ENCODE measurements around the gene BCAN. TPM values are rescaled to one million over a fixed set of nuclear protein-coding genes. Genes with fewer than 3 reads are reported as not detected.
A peak's percentile ranks its signal among the peaks of the same experiment; 100 is the strongest.
"Not testable (repeated sequence)": the region's sequence is repeated elsewhere in the genome, so short reads cannot be mapped to it uniquely, and the experiment has no call there.

The BCAN gene
- total RNA-seq, 1 donor from 2014 or later = 2.0 TPM

DNA sequence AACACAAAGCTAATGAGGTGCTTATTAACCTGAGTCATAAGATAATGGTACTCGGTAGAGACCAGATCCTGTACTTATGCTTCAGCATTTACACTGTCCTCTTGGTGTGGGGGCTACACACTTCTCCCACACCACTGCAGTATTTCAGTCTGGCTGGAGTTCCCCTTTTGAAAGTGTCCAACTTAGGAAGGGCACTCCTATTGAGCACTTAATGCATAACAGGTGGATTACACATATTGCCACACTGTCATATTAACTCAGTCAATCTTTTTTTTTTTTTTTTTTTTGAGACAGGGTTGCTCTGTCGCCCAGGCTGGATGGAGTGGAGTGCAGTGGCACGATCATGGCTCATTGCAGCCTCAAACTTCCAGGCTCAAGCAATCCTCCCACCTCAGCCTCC, 42.1 kb upstream of the BCAN start:
- Histone ChIP-seq H3K27me3 (no peaks in the 10 kb centered on the region), H3K4me1 (peaks cover 21% of the 10 kb centered on the region), H3K27ac (no peak overlapping the region), H3K9me3 (no peaks in the 10 kb centered on the region), H3K4me3 (no peak overlapping the region), H3K36me3 (peaks cover 0 to 29% of the 10 kb centered on the region in 2 donors)
- no peak for DNase-seq (ENCODE audit: extremely low spot score in 2 of 2)
- intact Hi-C loops (cut with DNase I) = no loop called here
- TF ChIP-seq POLR2AphosphoS5 (IDR thresholded peaks at IDR 0.05; ENCODE audit: insufficient read depth in 1 of 2, low read depth in 1 of 2) = no peak
- TF ChIP-seq, protein P1, sequence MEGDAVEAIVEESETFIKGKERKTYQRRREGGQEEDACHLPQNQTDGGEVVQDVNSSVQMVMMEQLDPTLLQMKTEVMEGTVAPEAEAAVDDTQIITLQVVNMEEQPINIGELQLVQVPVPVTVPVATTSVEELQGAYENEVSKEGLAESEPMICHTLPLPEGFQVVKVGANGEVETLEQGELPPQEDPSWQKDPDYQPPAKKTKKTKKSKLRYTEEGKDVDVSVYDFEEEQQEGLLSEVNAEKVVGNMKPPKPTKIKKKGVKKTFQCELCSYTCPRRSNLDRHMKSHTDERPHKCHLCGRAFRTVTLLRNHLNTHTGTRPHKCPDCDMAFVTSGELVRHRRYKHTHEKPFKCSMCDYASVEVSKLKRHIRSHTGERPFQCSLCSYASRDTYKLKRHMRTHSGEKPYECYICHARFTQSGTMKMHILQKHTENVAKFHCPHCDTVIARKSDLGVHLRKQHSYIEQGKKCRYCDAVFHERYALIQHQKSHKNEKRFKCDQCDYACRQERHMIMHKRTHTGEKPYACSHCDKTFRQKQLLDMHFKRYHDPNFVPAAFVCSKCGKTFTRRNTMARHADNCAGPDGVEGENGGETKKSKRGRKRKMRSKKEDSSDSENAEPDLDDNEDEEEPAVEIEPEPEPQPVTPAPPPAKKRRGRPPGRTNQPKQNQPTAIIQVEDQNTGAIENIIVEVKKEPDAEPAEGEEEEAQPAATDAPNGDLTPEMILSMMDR (IDR thresholded peaks at IDR 0.05) = no peak

DNA sequence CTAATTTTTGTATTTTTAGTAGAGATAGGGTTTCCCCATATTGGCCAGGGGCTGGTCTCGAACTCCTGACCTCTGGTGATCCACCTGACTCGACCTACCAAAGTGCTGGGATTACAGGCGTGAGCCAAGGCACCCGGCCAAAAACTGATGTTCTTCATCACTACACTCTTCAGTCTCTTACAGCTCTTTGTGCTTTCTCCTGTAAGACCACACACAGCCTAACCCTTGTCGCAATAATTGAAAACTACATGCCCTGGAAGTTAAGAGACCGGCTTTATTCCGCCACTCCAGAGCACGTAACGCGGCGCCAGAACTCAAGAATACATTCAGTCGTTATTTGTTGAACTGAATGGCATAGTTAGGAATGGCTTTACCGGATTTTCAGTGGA, 41.2 kb upstream of the BCAN start:
- peaks cover 21% of the 10 kb centered on the region for H3K4me1 ChIP-seq
- H3K27ac ChIP-seq = peak overlapping the region; percentile 47
- no peaks in the 10 kb centered on the region for H3K27me3 ChIP-seq
- DNase-seq (ENCODE audit: extremely low spot score in 2 of 2) = no peak
- H3K4me3 ChIP-seq = peak overlapping the region; percentile 67 to 78
- H3K36me3 ChIP-seq = peaks cover 0 to 24% of the 10 kb centered on the region in 2 donors
- H3K9me3 ChIP-seq = no peaks in the 10 kb centered on the region
- TF ChIP-seq POLR2A (IDR thresholded peaks at IDR 0.05) = no peak
- TF ChIP-seq, protein P1 (IDR thresholded peaks at IDR 0.05) = no peak
- no peak for TF ChIP-seq POLR2AphosphoS5 (IDR thresholded peaks at IDR 0.05; ENCODE audit: insufficient read depth in 1 of 2, low read depth in 1 of 2)
- intact Hi-C loops (cut with DNase I) = no loop called here

DNA sequence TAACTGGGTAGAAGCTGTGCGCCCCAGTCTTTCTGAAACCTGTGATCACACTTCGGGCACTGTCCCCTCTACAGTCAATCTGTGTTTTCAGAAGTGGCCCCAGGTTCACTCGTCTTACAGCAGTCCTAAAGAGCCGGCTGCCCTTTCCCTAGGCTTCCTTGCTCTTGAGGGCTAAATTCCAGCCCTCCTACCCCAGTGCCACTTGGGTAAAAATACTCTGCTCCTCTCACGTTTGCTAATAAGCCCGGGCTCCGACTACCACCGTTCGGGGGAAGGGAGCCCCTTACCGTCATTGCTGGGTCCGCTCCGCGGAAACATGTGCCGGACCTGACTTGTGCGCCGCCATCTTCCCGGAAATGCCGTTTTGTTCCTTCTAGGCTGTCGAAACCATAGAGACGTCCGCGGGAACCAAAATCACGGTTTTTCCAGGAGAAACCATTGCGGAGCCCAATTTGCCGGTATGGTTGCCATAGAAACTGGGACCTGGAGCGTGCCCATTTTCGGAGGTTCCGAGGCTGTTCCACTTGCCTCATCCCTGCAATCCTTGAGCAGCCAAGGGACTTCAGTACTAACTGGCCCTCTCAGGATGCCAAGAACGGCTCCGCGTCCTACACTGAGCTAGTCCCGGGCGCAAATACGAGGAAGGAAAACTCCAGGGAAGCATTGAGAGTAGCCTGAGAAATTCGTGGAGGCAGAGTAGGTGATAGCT, 40.6 kb upstream of the BCAN start, which contains the start of gene GPATCH4:
GPATCH4 (minus strand) TSS at position 358 of the 709 bp plus-strand sequence.
- peak within 1 kb of the TSS; percentile 67 to 78 for H3K4me3 ChIP-seq
- H3K27me3 ChIP-seq = no peaks in the 10 kb centered on the region
- peak within 1 kb of the TSS; percentile 47 for H3K27ac ChIP-seq
- DNase-seq (ENCODE audit: extremely low spot score in 2 of 2) = no peak
- intact Hi-C loops (cut with DNase I) = no loop called here
- H3K36me3 ChIP-seq = peaks cover 0 to 18% of the 10 kb centered on the region in 2 donors
- H3K9me3 ChIP-seq = no peaks in the 10 kb centered on the region
- H3K4me1 ChIP-seq = peaks cover 21% of the 10 kb centered on the region
- no peak for TF ChIP-seq POLR2A (IDR thresholded peaks at IDR 0.05)
- TF ChIP-seq, protein P1 (IDR thresholded peaks at IDR 0.05) = peak in 1 of 3 experiments; percentile 24
- TF ChIP-seq POLR2AphosphoS5 (IDR thresholded peaks at IDR 0.05; ENCODE audit: insufficient read depth in 1 of 2, low read depth in 1 of 2) = peak; percentile 71 to 94

DNA sequence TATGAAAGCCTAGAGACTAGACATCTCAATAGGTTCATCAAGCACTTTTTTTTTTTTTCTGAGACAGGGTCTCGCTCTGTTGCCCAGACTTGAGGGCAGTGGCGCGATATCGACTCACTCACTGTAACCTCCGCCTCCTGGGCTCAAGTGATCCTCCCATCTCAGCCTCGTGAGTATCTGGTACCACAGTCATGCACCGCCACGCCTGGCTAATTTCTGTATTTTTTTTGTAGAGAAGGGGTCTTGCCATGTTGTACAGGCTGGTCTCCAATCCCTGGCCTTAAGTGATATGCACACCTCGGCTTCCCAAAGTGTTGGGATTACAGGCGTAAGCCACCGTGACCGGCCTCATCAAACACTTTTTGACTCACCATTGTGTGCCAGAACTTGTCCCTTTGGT, 40.0 kb upstream of the BCAN start:
- peaks cover 0 to 12% of the 10 kb centered on the region in 2 donors for H3K36me3 ChIP-seq
- H3K27ac ChIP-seq = peak overlapping the region; percentile 47
- no peaks in the 10 kb centered on the region for H3K27me3 ChIP-seq
- H3K4me3 ChIP-seq = peak overlapping the region; percentile 67 to 78
- no peak for TF ChIP-seq POLR2A (IDR thresholded peaks at IDR 0.05)
- TF ChIP-seq, protein P1 (IDR thresholded peaks at IDR 0.05) = no peak
- no peak for TF ChIP-seq POLR2AphosphoS5 (IDR thresholded peaks at IDR 0.05; ENCODE audit: insufficient read depth in 1 of 2, low read depth in 1 of 2)
- H3K4me1 ChIP-seq = peaks cover 21% of the 10 kb centered on the region
- DNase-seq (ENCODE audit: extremely low spot score in 2 of 2) = no peak
- intact Hi-C loops (cut with DNase I) = no loop called here
- no peaks in the 10 kb centered on the region for H3K9me3 ChIP-seq

DNA sequence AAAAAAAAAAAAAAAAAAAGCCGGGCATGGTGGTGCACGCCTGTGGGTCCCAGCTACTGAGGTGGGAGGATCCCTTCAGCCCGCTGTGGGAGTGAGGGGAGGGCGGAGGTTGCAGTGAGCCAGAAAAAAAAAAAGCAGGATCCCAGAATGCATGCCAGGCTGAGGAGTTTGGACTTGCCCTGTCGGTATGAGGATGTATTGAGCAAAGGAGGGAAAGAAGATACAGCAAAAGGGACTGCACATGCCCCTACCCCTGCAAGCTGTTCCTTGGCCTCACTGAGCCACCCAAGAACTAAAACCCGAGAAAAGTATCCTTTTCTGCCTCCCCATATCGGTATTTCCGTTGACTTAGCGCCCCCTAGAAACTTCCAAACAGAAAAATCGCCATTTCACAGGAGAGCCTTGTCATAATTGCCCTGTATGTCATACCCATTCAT, 39.3 kb upstream of the BCAN start:
- TF ChIP-seq POLR2A (IDR thresholded peaks at IDR 0.05) (no peak), POLR2AphosphoS5 (IDR thresholded peaks at IDR 0.05; ENCODE audit: insufficient read depth in 1 of 2, low read depth in 1 of 2) (no peak)
- TF ChIP-seq, protein P1 (IDR thresholded peaks at IDR 0.05) = no peak
- Histone ChIP-seq H3K27me3 (no peaks in the 10 kb centered on the region), H3K27ac (no peak overlapping the region), H3K4me1 (peaks cover 21% of the 10 kb centered on the region), H3K4me3 (no peak overlapping the region), H3K9me3 (no peaks in the 10 kb centered on the region), H3K36me3 (peaks cover 0 to 8% of the 10 kb centered on the region in 2 donors)
- intact Hi-C loops (cut with DNase I) = no loop called here
- DNase-seq (ENCODE audit: extremely low spot score in 2 of 2) = no peak

DNA sequence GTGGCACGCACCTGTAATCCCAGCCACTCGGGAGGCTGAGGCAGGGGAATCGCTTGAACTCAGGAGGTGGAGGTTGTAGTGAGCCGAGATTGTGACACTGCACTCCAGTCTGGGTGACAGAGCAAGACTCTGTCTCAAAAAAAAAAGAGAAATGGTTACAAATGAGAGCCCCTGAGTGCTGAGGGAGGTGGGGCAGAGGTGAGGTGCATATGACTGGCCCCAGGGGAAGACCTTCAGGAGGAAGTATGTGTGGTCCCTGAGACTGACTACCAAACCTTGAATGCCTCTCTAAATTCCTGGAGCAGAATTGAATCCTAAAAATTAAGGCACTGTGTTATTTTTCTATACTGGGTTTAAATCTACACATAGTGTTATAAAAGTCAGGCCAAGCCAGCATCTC, 34.6 kb upstream of the BCAN start:
- intact Hi-C loops (cut with DNase I) = loop anchor here (5.0 kb wide), 1 partner anchor 150 kb away; no protein-coding TSS in a partner anchor
- H3K4me3 ChIP-seq; DNase-seq (ENCODE audit: extremely low spot score in 2 of 2); H3K27me3 ChIP-seq; H3K27ac ChIP-seq; H3K4me1 ChIP-seq; H3K36me3 ChIP-seq; H3K9me3 ChIP-seq: not testable (repeated sequence)
